ENCODE data around the gene CZIB. TPM values are rescaled to one million over a fixed set of nuclear protein-coding genes. Genes with fewer than 3 reads are reported as not detected.

CZIB gene
- total RNA-seq, 1 experiment from 2014 or later, result 72.7 TPM

GRCh38 chr1:53182111-53182593 lies 38.3 kb downstream of the CZIB start:
- Histone ChIP-seq H2AFZ (ENCODE audit: low read length) (no peak overlapping the region), H3K9me3 (ENCODE audit: low read length) (no peaks in the 10 kb centered on the region), H3K79me2 (ENCODE audit: low read length) (no peaks in the 10 kb centered on the region), H3K27me3 (ENCODE audit: low read length) (no peaks in the 10 kb centered on the region), H3K36me3 (ENCODE audit: insufficient read depth, low read length) (no peaks in the 10 kb centered on the region), H3K9ac (ENCODE audit: low read length) (no peak overlapping the region), H3K4me3 (ENCODE audit: low read length) (no peak overlapping the region), H3K4me2 (ENCODE audit: low read depth, low read length, poor library complexity, severe bottlenecking) (no peak overlapping the region), H3K4me1 (ENCODE audit: low read length) (peaks cover 9% of the 10 kb centered on the region), H3K9me2 (replicated peaks; ENCODE audit: insufficient read depth, low read length) (no peaks in the 10 kb centered on the region), H4K20me1 (ENCODE audit: insufficient read depth, low read depth, low read length) (no peaks in the 10 kb centered on the region), H3K27ac (ENCODE audit: low read length) (no peak overlapping the region)
- peak; percentile 93 for DNase-seq

- Histone ChIP-seq H3K27ac (ENCODE audit: low read length) (no peak overlapping the region), H3K79me2 (ENCODE audit: low read length) (no peaks in the 10 kb centered on the region), H3K9me2 (replicated peaks; ENCODE audit: insufficient read depth, low read length) (no peaks in the 10 kb centered on the region), H2AFZ (ENCODE audit: low read length) (no peak overlapping the region), H3K4me2 (ENCODE audit: low read depth, low read length, poor library complexity, severe bottlenecking) (no peak overlapping the region), H3K9ac (ENCODE audit: low read length) (no peak overlapping the region), H3K36me3 (ENCODE audit: insufficient read depth, low read length) (no peaks in the 10 kb centered on the region), H4K20me1 (ENCODE audit: insufficient read depth, low read depth, low read length) (no peaks in the 10 kb centered on the region), H3K4me1 (ENCODE audit: low read length) (peaks cover 9% of the 10 kb centered on the region), H3K27me3 (ENCODE audit: low read length) (no peaks in the 10 kb centered on the region), H3K9me3 (ENCODE audit: low read length) (no peaks in the 10 kb centered on the region), H3K4me3 (ENCODE audit: low read length) (no peak overlapping the region)
- DNase-seq, result no peak
These were observed 39.5 kb downstream of the CZIB start for GRCh38 chr1:53180951-53181350.

- peaks cover 9% of the 10 kb centered on the region for H3K4me1 ChIP-seq (ENCODE audit: low read length)
- H2AFZ ChIP-seq (ENCODE audit: low read length), result no peak overlapping the region
- H3K79me2 ChIP-seq (ENCODE audit: low read length), result no peaks in the 10 kb centered on the region
- no peaks in the 10 kb centered on the region for H4K20me1 ChIP-seq (ENCODE audit: insufficient read depth, low read depth, low read length)
- H3K4me2 ChIP-seq (ENCODE audit: low read depth, low read length, poor library complexity, severe bottlenecking), result no peak overlapping the region
- no peaks in the 10 kb centered on the region for H3K9me2 ChIP-seq (replicated peaks; ENCODE audit: insufficient read depth, low read length)
- H3K27me3 ChIP-seq (ENCODE audit: low read length), result no peaks in the 10 kb centered on the region
- no peak overlapping the region for H3K4me3 ChIP-seq (ENCODE audit: low read length)
- no peak for DNase-seq
- H3K27ac ChIP-seq (ENCODE audit: low read length), result no peak overlapping the region
- no peak overlapping the region for H3K9ac ChIP-seq (ENCODE audit: low read length)
- no peaks in the 10 kb centered on the region for H3K36me3 ChIP-seq (ENCODE audit: insufficient read depth, low read length)
- no peaks in the 10 kb centered on the region for H3K9me3 ChIP-seq (ENCODE audit: low read length)
These were observed 40.2 kb downstream of the CZIB start for GRCh38 chr1:53180226-53180625.

GRCh38 chr1:53176452-53177208 lies 43.8 kb downstream of the CZIB start:
- Histone ChIP-seq H3K9me2 (replicated peaks; ENCODE audit: insufficient read depth, low read length) (no peaks in the 10 kb centered on the region), H3K36me3 (ENCODE audit: insufficient read depth, low read length) (no peaks in the 10 kb centered on the region), H3K4me2 (ENCODE audit: low read depth, low read length, poor library complexity, severe bottlenecking) (no peak overlapping the region), H3K9me3 (ENCODE audit: low read length) (no peaks in the 10 kb centered on the region), H3K27me3 (ENCODE audit: low read length) (no peaks in the 10 kb centered on the region), H3K9ac (ENCODE audit: low read length) (no peak overlapping the region), H4K20me1 (ENCODE audit: insufficient read depth, low read depth, low read length) (no peaks in the 10 kb centered on the region), H3K4me1 (ENCODE audit: low read length) (peaks cover 21% of the 10 kb centered on the region), H2AFZ (ENCODE audit: low read length) (no peak overlapping the region), H3K4me3 (ENCODE audit: low read length) (no peak overlapping the region), H3K79me2 (ENCODE audit: low read length) (no peaks in the 10 kb centered on the region), H3K27ac (ENCODE audit: low read length) (no peak overlapping the region)
- DNase-seq, result no peak

GRCh38 chr1:53174971-53175913 lies 45.2 kb downstream of the CZIB start:
- no peak overlapping the region for H3K4me3 ChIP-seq (ENCODE audit: low read length)
- no peaks in the 10 kb centered on the region for H3K36me3 ChIP-seq (ENCODE audit: insufficient read depth, low read length)
- H3K4me2 ChIP-seq (ENCODE audit: low read depth, low read length, poor library complexity, severe bottlenecking), result no peak overlapping the region

GRCh38 chr1:53172426-53173128 lies 47.9 kb downstream of the CZIB start:
- DNase-seq, result peak; percentile 79
- Histone ChIP-seq H2AFZ (ENCODE audit: low read length) (peak overlapping the region; percentile 57), H3K4me3 (ENCODE audit: low read length) (peak overlapping the region; percentile 44; the same call in 1 of the 2 replicates), H3K4me2 (ENCODE audit: low read depth, low read length, poor library complexity, severe bottlenecking) (peak overlapping the region; percentile 56), H3K9ac (ENCODE audit: low read length) (peak overlapping the region; percentile 52), H3K79me2 (ENCODE audit: low read length) (no peaks in the 10 kb centered on the region), H3K4me1 (ENCODE audit: low read length) (peaks cover 12% of the 10 kb centered on the region), H4K20me1 (ENCODE audit: insufficient read depth, low read depth, low read length) (no peaks in the 10 kb centered on the region), H3K36me3 (ENCODE audit: insufficient read depth, low read length) (no peaks in the 10 kb centered on the region), H3K27ac (ENCODE audit: low read length) (no peak overlapping the region), H3K9me2 (replicated peaks; ENCODE audit: insufficient read depth, low read length) (no peaks in the 10 kb centered on the region), H3K9me3 (ENCODE audit: low read length) (no peaks in the 10 kb centered on the region), H3K27me3 (ENCODE audit: low read length) (no peaks in the 10 kb centered on the region)

More at GRCh38 chr1:53174971-53175913, 45.2 kb downstream of the CZIB start:
- H3K79me2 ChIP-seq (ENCODE audit: low read length), result no peaks in the 10 kb centered on the region
- H3K9me3 ChIP-seq (ENCODE audit: low read length), result no peaks in the 10 kb centered on the region
- no peak overlapping the region for H3K9ac ChIP-seq (ENCODE audit: low read length)
- H3K27me3 ChIP-seq (ENCODE audit: low read length), result no peaks in the 10 kb centered on the region
- peaks cover 21% of the 10 kb centered on the region for H3K4me1 ChIP-seq (ENCODE audit: low read length)
- no peak overlapping the region for H3K27ac ChIP-seq (ENCODE audit: low read length)
- no peaks in the 10 kb centered on the region for H4K20me1 ChIP-seq (ENCODE audit: insufficient read depth, low read depth, low read length)
- H3K9me2 ChIP-seq (replicated peaks; ENCODE audit: insufficient read depth, low read length), result no peaks in the 10 kb centered on the region
- H2AFZ ChIP-seq (ENCODE audit: low read length), result no peak overlapping the region
- no peak for DNase-seq

- H3K4me2 ChIP-seq (ENCODE audit: low read depth, low read length, poor library complexity, severe bottlenecking), result no peak overlapping the region
- no peaks in the 10 kb centered on the region for H3K27me3 ChIP-seq (ENCODE audit: low read length)
- no peak for DNase-seq
- H3K27ac ChIP-seq (ENCODE audit: low read length), result no peak overlapping the region
- H3K36me3 ChIP-seq (ENCODE audit: insufficient read depth, low read length), result no peaks in the 10 kb centered on the region
- no peak overlapping the region for H3K4me3 ChIP-seq (ENCODE audit: low read length)
- no peak overlapping the region for H3K9ac ChIP-seq (ENCODE audit: low read length)
- no peaks in the 10 kb centered on the region for H3K9me3 ChIP-seq (ENCODE audit: low read length)
- no peaks in the 10 kb centered on the region for H3K9me2 ChIP-seq (replicated peaks; ENCODE audit: insufficient read depth, low read length)
- H2AFZ ChIP-seq (ENCODE audit: low read length), result no peak overlapping the region
- H4K20me1 ChIP-seq (ENCODE audit: insufficient read depth, low read depth, low read length), result no peaks in the 10 kb centered on the region
- H3K79me2 ChIP-seq (ENCODE audit: low read length), result no peaks in the 10 kb centered on the region
- H3K4me1 ChIP-seq (ENCODE audit: low read length), result no peaks in the 10 kb centered on the region
These were observed 53.5 kb downstream of the CZIB start for GRCh38 chr1:53166912-53167311.
